Measurements from ENCODE around the gene DRC7. TPM values are rescaled to one million over a fixed set of nuclear protein-coding genes. Genes with fewer than 3 reads are reported as not detected.

DRC7 gene
- total RNA-seq, 1 experiment from 2014 or later, result 0.72 TPM

DNA sequence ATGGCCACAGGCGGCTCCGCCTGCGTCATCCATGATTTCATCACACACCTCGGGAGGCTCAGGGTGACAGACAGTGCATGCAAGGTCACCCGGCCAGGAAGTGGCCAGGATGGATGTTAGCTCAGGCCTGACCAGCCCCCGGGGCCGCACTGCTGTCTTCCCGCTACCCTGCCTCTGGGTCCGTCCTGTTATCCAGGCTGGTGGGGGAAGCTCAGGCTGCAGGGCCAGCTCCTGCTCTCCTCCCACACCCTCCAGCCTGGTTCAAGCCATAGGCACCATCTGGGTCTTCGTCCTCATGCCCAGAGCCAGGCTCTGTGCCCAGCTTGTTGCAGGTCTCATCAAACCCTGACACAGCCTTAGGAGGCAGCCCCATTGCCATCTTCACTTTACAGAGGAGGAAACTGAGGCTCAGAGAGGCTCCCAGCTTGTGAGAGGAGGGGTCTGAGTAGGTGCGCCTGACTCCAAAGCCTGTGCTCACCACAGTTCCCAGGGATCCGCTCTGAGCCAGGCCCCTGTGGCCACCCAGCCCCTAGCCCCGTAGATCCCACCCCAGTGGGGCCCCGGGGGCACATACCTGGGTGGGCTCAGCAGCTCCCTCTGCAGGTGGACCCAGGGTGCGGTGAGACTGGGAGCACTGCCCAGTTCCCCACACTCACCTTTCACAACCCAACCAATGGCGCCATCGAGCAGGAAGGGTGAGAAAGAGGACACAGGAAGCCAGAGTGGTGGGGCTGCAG is 26.9 kb upstream of the DRC7 start:
- DNase-seq, result peak; percentile 57
- no peak overlapping the region for H3K9ac ChIP-seq (ENCODE audit: extremely low read depth, insufficient read length, low read length)

More for the DNA sequence above, 26.9 kb upstream of the DRC7 start:
- Histone ChIP-seq H4K5ac (ENCODE audit: insufficient read length, low read depth, low read length) (no peak overlapping the region), H2BK5ac (ENCODE audit: insufficient read length, low read length) (no peak overlapping the region), H4K91ac (ENCODE audit: insufficient read length, low read depth, low read length) (no peak overlapping the region), H3K4me2 (ENCODE audit: insufficient read depth, insufficient read length, low read length) (no peak overlapping the region), H2BK15ac (ENCODE audit: low read depth, low read length) (no peak overlapping the region), H2BK12ac (ENCODE audit: insufficient read length, low read depth, low read length) (no peak overlapping the region), H2BK120ac (ENCODE audit: low read depth, low read length, poor library complexity, severe bottlenecking) (no peak overlapping the region), H3K14ac (ENCODE audit: insufficient read depth, low read length) (no peak overlapping the region; the same call in 1 of the 2 replicates), H3T11ph (ENCODE audit: low read length) (no peak overlapping the region), H4K8ac (replicated peaks; ENCODE audit: insufficient read length, low read depth, low read length) (no peak overlapping the region), H2AK5ac (ENCODE audit: insufficient read length, low read length) (no peak overlapping the region), H3K27me3 (ENCODE audit: insufficient read depth, low read length) (no peaks in the 10 kb centered on the region), H3K18ac (ENCODE audit: insufficient read length, low read depth, low read length) (no peak overlapping the region), H3K23me2 (ENCODE audit: insufficient read length, low read depth, low read length, poor library complexity, severe bottlenecking) (no peaks in the 10 kb centered on the region), H3K27ac (ENCODE audit: insufficient read length, low read depth, low read length) (no peak overlapping the region), H2BK20ac (ENCODE audit: low read depth, low read length, poor library complexity, severe bottlenecking) (no peak overlapping the region), H2AFZ (ENCODE audit: low read length) (no peak overlapping the region), H3K56ac (ENCODE audit: insufficient read length, low read depth, low read length) (no peak overlapping the region), H3K4ac (ENCODE audit: low read depth, low read length) (no peak overlapping the region), H4K20me1 (ENCODE audit: control insufficient read depth, insufficient read depth, insufficient read length) (no peaks in the 10 kb centered on the region), H3K79me2 (ENCODE audit: insufficient read depth, low read length) (no peaks in the 10 kb centered on the region), H3K23ac (ENCODE audit: insufficient read length, low read depth, low read length) (no peak overlapping the region), H3K79me1 (ENCODE audit: insufficient read depth, low read depth, low read length, poor library complexity, severe bottlenecking) (no peaks in the 10 kb centered on the region), H3K9me3 (ENCODE audit: control insufficient read depth, low read depth, low read length) (no peaks in the 10 kb centered on the region), H3K4me1 (ENCODE audit: insufficient read depth, low read length) (no peaks in the 10 kb centered on the region)
- Mint-ChIP-seq H3K27ac (peak overlapping the region in 1 of 3 experiments; percentile 11; a peak in 1 of 7 replicates), H3K4me1 (no peaks in the 10 kb centered on the region), H3K9me3 (no peaks in the 10 kb centered on the region), H3K4me3 (no peak overlapping the region), H3K36me3 (ENCODE audit: insufficient read depth in 1 of 3, low read depth in 3 of 3) (no peaks in the 10 kb centered on the region; a peak in 1 of 7 replicates), H3K27me3 (ENCODE audit: low read depth) (peaks cover 2% of the 10 kb centered on the region; the same call in 1 of the 2 replicates)
- WGBS (ENCODE audit: extremely low coverage, insufficient read length, low lambda C conversion rate), result no CpG with 5 or more reads among the region's 17 CpGs
- TF ChIP-seq, protein P1, sequence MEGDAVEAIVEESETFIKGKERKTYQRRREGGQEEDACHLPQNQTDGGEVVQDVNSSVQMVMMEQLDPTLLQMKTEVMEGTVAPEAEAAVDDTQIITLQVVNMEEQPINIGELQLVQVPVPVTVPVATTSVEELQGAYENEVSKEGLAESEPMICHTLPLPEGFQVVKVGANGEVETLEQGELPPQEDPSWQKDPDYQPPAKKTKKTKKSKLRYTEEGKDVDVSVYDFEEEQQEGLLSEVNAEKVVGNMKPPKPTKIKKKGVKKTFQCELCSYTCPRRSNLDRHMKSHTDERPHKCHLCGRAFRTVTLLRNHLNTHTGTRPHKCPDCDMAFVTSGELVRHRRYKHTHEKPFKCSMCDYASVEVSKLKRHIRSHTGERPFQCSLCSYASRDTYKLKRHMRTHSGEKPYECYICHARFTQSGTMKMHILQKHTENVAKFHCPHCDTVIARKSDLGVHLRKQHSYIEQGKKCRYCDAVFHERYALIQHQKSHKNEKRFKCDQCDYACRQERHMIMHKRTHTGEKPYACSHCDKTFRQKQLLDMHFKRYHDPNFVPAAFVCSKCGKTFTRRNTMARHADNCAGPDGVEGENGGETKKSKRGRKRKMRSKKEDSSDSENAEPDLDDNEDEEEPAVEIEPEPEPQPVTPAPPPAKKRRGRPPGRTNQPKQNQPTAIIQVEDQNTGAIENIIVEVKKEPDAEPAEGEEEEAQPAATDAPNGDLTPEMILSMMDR (conservative IDR thresholded peaks at IDR 0.05), result peak; percentile 68
